Neuronal stem cell (in vitro differentiated cells): Measurements from ENCODE around the gene OAS3.
A peak's percentile ranks its signal among the peaks of the same experiment; 100 is the strongest.

Experiments used
- DNase-seq: peaks from one replicate; pipeline ENCODE4 v3.0.0-alpha.2; 2013; ENCODE audit warnings: low spot score
- H2AFZ ChIP-seq: one replicate; pipeline ENCODE4 v1.6.1; 2013; ENCODE audit warnings: mild to moderate bottlenecking, low read length, inconsistent platforms
- H2AK5ac ChIP-seq: 2 replicates; pipeline ENCODE4 v1.6.1; 2013; ENCODE audit warnings: low read depth, mild to moderate bottlenecking, inconsistent platforms, low read length, moderate library complexity, mixed read lengths
- H2BK120ac ChIP-seq: 2 replicates; pipeline ENCODE4 v1.6.1; 2013; ENCODE audit warnings: low read depth, mild to moderate bottlenecking, inconsistent platforms, low read length, moderate library complexity, mixed read lengths
- H2BK12ac ChIP-seq: one replicate; pipeline ENCODE4 v1.6.1; 2013; ENCODE audit warnings: low read length, inconsistent platforms
- H2BK15ac ChIP-seq: 2 replicates; pipeline ENCODE4 v1.6.1; 2013; ENCODE audit warnings: mild to moderate bottlenecking, low read length, inconsistent platforms, mixed read lengths
- H2BK5ac ChIP-seq: one replicate; pipeline ENCODE4 v1.6.1; 2013; ENCODE audit warnings: inconsistent platforms, mild to moderate bottlenecking, low read length, moderate library complexity
- H3K14ac ChIP-seq: one replicate; pipeline ENCODE4 v1.6.1; 2013; ENCODE audit warnings: low read length, inconsistent platforms
- H3K18ac ChIP-seq: 2 replicates; pipeline ENCODE4 v1.6.1; 2013; ENCODE audit warnings: low read length, inconsistent platforms
- H3K23ac ChIP-seq: 2 replicates; pipeline ENCODE4 v1.6.1; 2013; ENCODE audit warnings: low read depth, mild to moderate bottlenecking, mixed read lengths, low read length, inconsistent platforms; ENCODE audit not compliant: poor library complexity
- H3K27ac ChIP-seq: replicated peaks from 3 replicates; pipeline ENCODE4 v1.5.1; 2013; ENCODE audit warnings: low read length, inconsistent platforms
- H3K27me3 ChIP-seq, 3 experiments: 2 replicates each; pipeline ENCODE4 v1.6.1; 2013; ENCODE audit warnings: low read length in 3 of 3, mild to moderate bottlenecking in 2 of 3, inconsistent platforms in 1 of 3, low read depth in 1 of 3, mixed read lengths in 1 of 3, moderate library complexity in 1 of 3; ENCODE audit not compliant: control insufficient read depth in 3 of 3, insufficient read depth in 3 of 3
- H3K36me3 ChIP-seq, 2 donors: replicated peaks in 1 of 2; 2 replicates each; pipeline ENCODE4 v1.6.1; 2013; ENCODE audit warnings: low read length in 2 of 2; ENCODE audit not compliant: control insufficient read depth in 2 of 2, insufficient read depth in 2 of 2
- H3K4ac ChIP-seq: 2 replicates; pipeline ENCODE4 v1.6.1; 2013; ENCODE audit warnings: inconsistent platforms, mild to moderate bottlenecking, low read length, moderate library complexity
- H3K4me1 ChIP-seq, 2 donors: 1 replicate in 1 of 2; 2 replicates in 1 of 2; pipeline ENCODE4 v1.6.1; 2013; ENCODE audit warnings: low read length in 2 of 2, low read depth in 1 of 2; ENCODE audit not compliant: control insufficient read depth in 2 of 2, insufficient read depth in 1 of 2
- H3K4me2 ChIP-seq: one replicate; pipeline ENCODE4 v1.6.1; 2013; ENCODE audit warnings: mild to moderate bottlenecking, low read length, inconsistent platforms; ENCODE audit not compliant: insufficient read depth, poor library complexity, severe bottlenecking
- H3K4me3 ChIP-seq, 2 donors: 2 replicates each; pipeline ENCODE4 v1.5.1; 2013; ENCODE audit warnings: low read length in 2 of 2, mild to moderate bottlenecking in 2 of 2, inconsistent platforms in 1 of 2, moderate library complexity in 1 of 2
- H3K79me1 ChIP-seq: one replicate; pipeline ENCODE4 v1.6.1; 2013; ENCODE audit warnings: low read depth, mild to moderate bottlenecking, inconsistent platforms, low read length, moderate library complexity
- H3K9ac ChIP-seq: one replicate; pipeline ENCODE4 v1.6.1; 2013; ENCODE audit warnings: mild to moderate bottlenecking, low read depth, low read length, inconsistent platforms; ENCODE audit not compliant: poor library complexity
- H3K9me3 ChIP-seq, 2 donors: replicated peaks in 1 of 2; 2 replicates each; pipeline versions ENCODE3 to v1.6.1; 2013; ENCODE audit warnings: low read length in 2 of 2, mild to moderate bottlenecking in 2 of 2, inconsistent platforms in 1 of 2, low read depth in 1 of 2, mixed read lengths in 1 of 2, moderate library complexity in 1 of 2; ENCODE audit not compliant: control insufficient read depth in 2 of 2, insufficient read depth in 1 of 2
- H4K8ac ChIP-seq: one replicate; pipeline ENCODE4 v1.6.1; 2013; ENCODE audit warnings: low read depth, mild to moderate bottlenecking, inconsistent platforms, low read length, moderate library complexity
- H4K91ac ChIP-seq: one replicate; pipeline ENCODE4 v1.6.1; 2013; ENCODE audit warnings: low read length, low read depth, mild to moderate bottlenecking, inconsistent platforms; ENCODE audit not compliant: poor library complexity
- WGBS, 2 donors: extraction: QIAGEN DNeasy Blood & Tissue Kit; methylation state at CpG; one replicate each; pipeline ENCODE4 v1.1.7; 2013; ENCODE audit warnings: missing lambda C conversion rate in 2 of 2, mixed read lengths in 1 of 2; ENCODE audit not compliant: insufficient read length in 2 of 2, insufficient replicate concordance in 1 of 2; ENCODE audit errors: extremely low coverage in 2 of 2; 5-methylcytosine and 5-hydroxymethylcytosine counted together

OAS3 gene

GRCh38 chr12:113010701-113011100, 72.4 kb downstream of the OAS3 start:
- Histone ChIP-seq H2AK5ac (no peak overlapping the region), H3K9me3 (peaks cover 0 to 3% of the 10 kb centered on the region in 2 donors), H3K23ac (no peak overlapping the region), H3K18ac (no peak overlapping the region), H4K8ac (no peak overlapping the region), H3K4me3 (no peak overlapping the region), H2BK15ac (no peak overlapping the region), H3K27ac (no peak overlapping the region), H3K27me3 (no peaks in the 10 kb centered on the region), H2AFZ (no peak overlapping the region), H4K91ac (no peak overlapping the region), H2BK120ac (no peak overlapping the region), H3K36me3 (no peaks in the 10 kb centered on the region), H2BK5ac (no peak overlapping the region), H3K4ac (no peak overlapping the region), H3K14ac (no peak overlapping the region), H3K9ac (no peak overlapping the region), H3K4me1 (peaks cover 0 to 2% of the 10 kb centered on the region in 2 donors), H3K79me1 (no peaks in the 10 kb centered on the region), H3K4me2 (no peak overlapping the region), H2BK12ac (no peak overlapping the region)
- no CpG with 5 or more reads among the region's 2 CpGs for WGBS, 2 donors
- DNase-seq: no peak

- H2BK120ac ChIP-seq: no peak overlapping the region
- peaks cover 1 to 2% of the 10 kb centered on the region in 2 donors for H3K4me1 ChIP-seq
- H3K4me2 ChIP-seq: no peak overlapping the region
- H4K8ac ChIP-seq: no peak overlapping the region
- no peak overlapping the region for H2AFZ ChIP-seq
- H3K23ac ChIP-seq: no peak overlapping the region
- peaks cover 0 to 3% of the 10 kb centered on the region in 2 donors for H3K9me3 ChIP-seq
- H3K4ac ChIP-seq: no peak overlapping the region
- H3K14ac ChIP-seq: no peak overlapping the region
- no peak overlapping the region for H4K91ac ChIP-seq
- H3K9ac ChIP-seq: no peak overlapping the region
- whole genome bisulfite sequencing, 2 donors: no CpG with 5 or more reads among the region's 9 CpGs
- H2BK5ac ChIP-seq: no peak overlapping the region
- H2BK15ac ChIP-seq: no peak overlapping the region
- no peaks in the 10 kb centered on the region for H3K36me3 ChIP-seq
- H3K18ac ChIP-seq: peak overlapping the region; percentile 48
- H3K27me3 ChIP-seq: no peaks in the 10 kb centered on the region
- H3K27ac ChIP-seq: no peak overlapping the region
- no peaks in the 10 kb centered on the region for H3K79me1 ChIP-seq
- no peak overlapping the region for H2AK5ac ChIP-seq
- DNase-seq: no peak
- peak overlapping the region in 1 of 2 donors; percentile 5 for H3K4me3 ChIP-seq
- no peak overlapping the region for H2BK12ac ChIP-seq
These were observed 76.3 kb downstream of the OAS3 start for GRCh38 chr12:113014565-113014964.

GRCh38 chr12:113016796-113017195, 78.5 kb downstream of the OAS3 start:
- Histone ChIP-seq H3K4me2 (no peak overlapping the region), H3K36me3 (no peaks in the 10 kb centered on the region), H3K4me3 (no peak overlapping the region), H3K14ac (no peak overlapping the region), H3K18ac (no peak overlapping the region), H3K79me1 (no peaks in the 10 kb centered on the region), H2AFZ (no peak overlapping the region), H4K8ac (no peak overlapping the region), H2BK120ac (no peak overlapping the region), H4K91ac (no peak overlapping the region), H3K9me3 (no peaks in the 10 kb centered on the region), H3K27me3 (no peaks in the 10 kb centered on the region), H2BK15ac (no peak overlapping the region), H3K4me1 (peaks cover 2% of the 10 kb centered on the region in 2 donors), H2AK5ac (no peak overlapping the region), H2BK5ac (no peak overlapping the region), H3K23ac (no peak overlapping the region), H3K9ac (no peak overlapping the region), H3K4ac (no peak overlapping the region), H2BK12ac (no peak overlapping the region), H3K27ac (no peak overlapping the region)
- no CpG with 5 or more reads among the region's 5 CpGs for WGBS, 2 donors
- no peak for DNase-seq

GRCh38 chr12:113019025-113019424, 80.8 kb downstream of the OAS3 start:
- no peak overlapping the region for H4K8ac ChIP-seq
- H3K18ac ChIP-seq: no peak overlapping the region
- no peak overlapping the region for H2BK120ac ChIP-seq
- no peak overlapping the region for H3K4ac ChIP-seq
- H2AK5ac ChIP-seq: no peak overlapping the region
- H3K9ac ChIP-seq: no peak overlapping the region
- H3K14ac ChIP-seq: no peak overlapping the region
- H3K4me1 ChIP-seq: peaks cover 2% of the 10 kb centered on the region in 2 donors
- no peak overlapping the region for H3K23ac ChIP-seq
- WGBS, 2 donors: no CpG with 5 or more reads among the region's 4 CpGs
- no peaks in the 10 kb centered on the region for H3K27me3 ChIP-seq
- H3K9me3 ChIP-seq: no peaks in the 10 kb centered on the region
- DNase-seq: no peak
- no peak overlapping the region for H2BK15ac ChIP-seq
- H2BK5ac ChIP-seq: no peak overlapping the region
- no peak overlapping the region for H2AFZ ChIP-seq
- no peaks in the 10 kb centered on the region for H3K79me1 ChIP-seq
- no peak overlapping the region for H4K91ac ChIP-seq
- H3K27ac ChIP-seq: no peak overlapping the region
- H3K4me2 ChIP-seq: no peak overlapping the region
- no peak overlapping the region for H3K4me3 ChIP-seq
- H2BK12ac ChIP-seq: no peak overlapping the region
- H3K36me3 ChIP-seq: no peaks in the 10 kb centered on the region
